K562 (cell line): Measurements from ENCODE around the gene COX6B1. TPM values are rescaled to one million over a fixed set of nuclear protein-coding genes. Genes with fewer than 3 reads are reported as not detected.

ENCODE experiments used
- C11orf30 ChIP-seq: fragments of 450-650 bp; IDR thresholded peaks from 2 replicates; pipeline ENCODE4 v1.6.1; 2016; ENCODE audit warnings: low read depth, mild to moderate bottlenecking
- CHCHD3 ChIP-seq: fragments of 250-450 bp; sonication (Bioruptor Pico); IDR thresholded peaks from 2 replicates; pipeline ENCODE4 v2.1.2; 2022; ENCODE audit warnings: mild to moderate bottlenecking
- DNMT1 ChIP-seq: fragments of 450-650 bp; IDR thresholded peaks from 2 replicates; pipeline ENCODE4 v1.6.1; 2016; ENCODE audit warnings: antibody characterized with exemption, mild to moderate bottlenecking
- ETS2 ChIP-seq: IDR thresholded peaks from 2 replicates; pipeline ENCODE4 v1.6.1; 2016; ENCODE audit warnings: borderline replicate concordance, missing genetic modification characterization, mild to moderate bottlenecking, moderate library complexity, missing compliant biosample characterization; ENCODE audit not compliant: poor library complexity, severe bottlenecking
- FOXP1 ChIP-seq: sonication (generic); formaldehyde crosslinking; IDR thresholded peaks from 2 replicates; pipeline ENCODE4 v1.8.0; 2022; ENCODE audit warnings: mild to moderate bottlenecking, missing genetic modification reagents
- HNRNPL ChIP-seq: fragments of 200-400 bp; formaldehyde crosslinking; IDR thresholded peaks from 2 replicates; pipeline ENCODE4 v1.6.1; 2017; ENCODE audit warnings: low read depth, mild to moderate bottlenecking, low read length
- JUND ChIP-seq, 2 experiments: IDR thresholded peaks; 2 replicates in 1 of 2; 3 replicates in 1 of 2; pipeline ENCODE4 v1.6.1; 2011; ENCODE audit warnings: borderline replicate concordance in 2 of 2, low read depth in 2 of 2, low read length in 2 of 2, improper control_type of control experiment in 1 of 2, missing biosample characterization in 1 of 2, missing genetic modification characterization in 1 of 2, missing genetic modification reagents in 1 of 2
- KDM5B ChIP-seq: fragments of 200-600 bp; sonication (generic); IDR thresholded peaks from 2 replicates; pipeline ENCODE4 v1.6.1; 2012; ENCODE audit warnings: low read depth, mild to moderate bottlenecking, moderate library complexity, low read length, control low read depth, inconsistent platforms; ENCODE audit not compliant: insufficient replicate concordance
- MXI1 ChIP-seq: IDR thresholded peaks from 2 replicates; pipeline ENCODE4 v1.6.1; 2011; ENCODE audit warnings: low read depth, mild to moderate bottlenecking, improper control_type of control experiment, low read length
- NBN ChIP-seq: fragments of 450-650 bp; IDR thresholded peaks from 2 replicates; pipeline ENCODE4 v1.6.1; 2016; ENCODE audit warnings: low read depth, mild to moderate bottlenecking
- PML ChIP-seq: IDR thresholded peaks from 2 replicates; pipeline ENCODE4 v1.6.1; 2012; ENCODE audit warnings: low read length, inconsistent platforms
- RBM34 ChIP-seq: fragments of 200-400 bp; formaldehyde crosslinking; IDR thresholded peaks from 2 replicates; pipeline ENCODE4 v1.6.1; 2018; ENCODE audit warnings: low read length, borderline replicate concordance; ENCODE audit not compliant: insufficient read depth
- RUNX1 ChIP-seq: sonication (generic); IDR thresholded peaks from 2 replicates; pipeline ENCODE4 v1.6.1; 2016; ENCODE audit warnings: antibody characterized with exemption, low read depth
- SMARCE1 ChIP-seq: fragments of 450-650 bp; IDR thresholded peaks from 2 replicates; pipeline ENCODE4 v1.7.1; 2016; ENCODE audit warnings: mild to moderate bottlenecking
- SPI1 ChIP-seq: IDR thresholded peaks from 2 replicates; pipeline ENCODE4 v1.6.1; 2011; ENCODE audit warnings: low read depth, low read length, control low read depth, borderline replicate concordance
- SUPT5H ChIP-seq: fragments of 450-650 bp; IDR thresholded peaks from 2 replicates; pipeline ENCODE4 v1.6.1; 2016
- THRA ChIP-seq: fragments of 450-650 bp; IDR thresholded peaks from 2 replicates; pipeline ENCODE4 v1.6.1; 2017; ENCODE audit warnings: mild to moderate bottlenecking, moderate library complexity
- U2AF1 ChIP-seq: fragments of 200-400 bp; formaldehyde crosslinking; optimal IDR thresholded peaks from 2 replicates; pipeline ENCODE3; 2017; ENCODE audit warnings: mild to moderate bottlenecking, low read depth, low read length, moderate library complexity
- YBX1 ChIP-seq: fragments of 450-650 bp; IDR thresholded peaks from 2 replicates; pipeline ENCODE4 v1.7.1; 2016; ENCODE audit warnings: mild to moderate bottlenecking
- ZBED1 ChIP-seq: IDR thresholded peaks from 2 replicates; pipeline ENCODE4 v1.6.1; 2014
- ZBTB43 ChIP-seq: sonication (generic); formaldehyde crosslinking; IDR thresholded peaks from 2 replicates; pipeline ENCODE4 v1.8.0; 2023; ENCODE audit warnings: mild to moderate bottlenecking, missing genetic modification reagents
- ZBTB8A ChIP-seq: fragments of 450-650 bp; IDR thresholded peaks from 2 replicates; pipeline ENCODE4 v1.6.1; 2018; ENCODE audit warnings: mild to moderate bottlenecking, moderate library complexity; ENCODE audit not compliant: partially characterized antibody
- ZNF134 ChIP-seq: fragments of 250-450 bp; sonication (Bioruptor Pico); conservative IDR thresholded peaks from 2 replicates; pipeline ENCODE4 v1.4.0; 2020
- ZNF24 ChIP-seq: fragments of 450-650 bp; IDR thresholded peaks from 2 replicates; pipeline ENCODE4 v1.6.1; 2016
- ZNF282 ChIP-seq: sonication (generic); formaldehyde crosslinking; IDR thresholded peaks from 2 replicates; pipeline ENCODE4 v1.8.1; 2023; ENCODE audit warnings: missing genetic modification reagents
- ZNF445 ChIP-seq: fragments of 250-450 bp; sonication (Bioruptor Pico); IDR thresholded peaks from 2 replicates; pipeline ENCODE4 v1.4.0; 2020; ENCODE audit warnings: low read depth, mild to moderate bottlenecking, moderate library complexity
- ZNF740 ChIP-seq, 3 experiments: fragments of 200-800 bp in 1 of 3; sonication (Bioruptor generic) in 1 of 3; sonication (generic) in 1 of 3; formaldehyde crosslinking in 1 of 3; IDR thresholded peaks; 2 replicates each; pipeline versions ENCODE4 v1.6.1 to v1.8.0; 2016 to 2022; ENCODE audit warnings: mild to moderate bottlenecking in 2 of 3, missing compliant biosample characterization in 2 of 3, missing genetic modification characterization in 2 of 3, missing genetic modification reagents in 1 of 3
- polyA plus RNA-seq, 8 experiments: library from polyadenylated mRNA; depleted of rRNA in 4 of 8; stranded (reverse) in 5 of 8; unstranded in 3 of 8; fragments of >200 nt; fragmentation: Nextera tagmentation in 2 of 8; fragmentation: Illumina TruSeq in 1 of 8; extraction: Ambion mirVana in 2 of 8; extraction: Trizol in 1 of 8; gene quantifications; 2 replicates each; pipeline versions ENCODE4 v1.2.1 to v1.2.3, GENCODE V29; 2011 to 2014; ENCODE audit warnings: inconsistent platforms in 1 of 8, missing spikeins in 1 of 8
- total RNA-seq, 7 experiments: library from RNA; depleted of rRNA in 6 of 7; stranded (reverse); fragments of >200 nt in 6 of 7; fragmentation: Illumina TruSeq in 2 of 7; extraction: Trizol in 2 of 7; gene quantifications; 2 replicates each; pipeline versions ENCODE4 v1.2.1 to v1.2.3, GENCODE V29; 2011 to 2021; ENCODE audit warnings: low replicate concordance in 1 of 7

The COX6B1 gene
- total and polyA plus RNA-seq, 9 of the 15 experiments (the other 6 are each of a cell fraction or from before 2014, with no cell fraction given), result 777 to 2,393 (median 1,219) TPM

GRCh38 chr19:35628565-35629331 is 19.4 kb upstream of the COX6B1 start, which contains the start of gene RBM42 (continued):
- 0 out of 2 replicates have a peak, but pooled peaks have one; percentile 48 for TF ChIP-seq ZBTB43
- no peak for TF ChIP-seq ZNF282 (CRISPR knock-in tag)
- no peak for TF ChIP-seq ZNF134 (CRISPR knock-in tag)
- no peak for TF ChIP-seq ZNF445 (CRISPR knock-in tag)
- TF ChIP-seq ZBED1, result 0 out of 2 replicates have a peak, but pooled peaks have one; percentile 19
- TF ChIP-seq JUND (IDR thresholded peaks at IDR 0.05; ENCODE audit: borderline replicate concordance, low read depth, low read length), result peak; percentile 98
- peak; percentile 94; the same call in 2 of the 3 replicates for TF ChIP-seq JUND (tag; IDR thresholded peaks at IDR 0.05; ENCODE audit: borderline replicate concordance, low read depth, low read length)
- peak; percentile 19 for TF ChIP-seq ETS2
- no peak for TF ChIP-seq U2AF1
- no peak for TF ChIP-seq SPI1
- TF ChIP-seq CHCHD3 (CRISPR knock-in tag), result no peak
- TF ChIP-seq PML, result peak; percentile 49; the same call in 1 of the 2 replicates
- TF ChIP-seq MXI1, result no peak
- 0 out of 2 replicates have a peak, but pooled peaks have one; percentile 54 for TF ChIP-seq RUNX1
- peak; percentile 81 for TF ChIP-seq SUPT5H
- TF ChIP-seq ZNF740 (CRISPR knock-in tag; IDR thresholded peaks at IDR 0.05), result no peak
- no peak for TF ChIP-seq ZNF740 (tag; IDR thresholded peaks at IDR 0.05)
- no peak for TF ChIP-seq FOXP1 (CRISPR knock-in tag)
- TF ChIP-seq THRA, result no peak
- peak; percentile 100 for TF ChIP-seq NBN
- TF ChIP-seq RBM34, result no peak
- TF ChIP-seq DNMT1, result no peak
- no peak for TF ChIP-seq SMARCE1
- TF ChIP-seq ZNF24, result no peak
- TF ChIP-seq KDM5B, result peak; percentile 81
- TF ChIP-seq HNRNPL, result no peak
- TF ChIP-seq ZBTB8A, result no peak
- no peak for TF ChIP-seq YBX1
- TF ChIP-seq C11orf30, result peak; percentile 100
